Uterus (tissue), 2 donors: ENCODE data around the gene GCSAM.

ENCODE experiments used
- CTCF ChIP-seq, 4 experiments: fragments of 200-600 bp in 2 of 4; fragments of 450-650 bp in 2 of 4; sonication (generic) in 2 of 4; IDR thresholded peaks; one replicate each; pipeline ENCODE4 v1.5.1; 2016 to 2019; ENCODE audit warnings: antibody characterized with exemption in 4 of 4, mild to moderate bottlenecking in 2 of 4, moderate library complexity in 1 of 4
- POLR2A ChIP-seq, 2 donors: fragments of 450-650 bp; IDR thresholded peaks; one replicate each; pipeline ENCODE4 v1.6.1; 2016; ENCODE audit warnings: antibody characterized with exemption in 2 of 2, mild to moderate bottlenecking in 1 of 2, moderate library complexity in 1 of 2

GRCh38 chr3:112097378-112097777, 35.7 kb downstream of the GCSAM start:
- TF ChIP-seq CTCF (IDR thresholded peaks at IDR 0.05) (no peak), POLR2A (IDR thresholded peaks at IDR 0.05) (no peak)
